Right atrium auricular region (tissue), 2 donors: ENCODE results near the gene FGFR2. TPM values are rescaled to one million over a fixed set of nuclear protein-coding genes. Genes with fewer than 3 reads are reported as not detected.

Experiments
- DNase-seq: peaks from one replicate; pipeline ENCODE4 v3.0.0-alpha.2; 2019; ENCODE audit warnings: low spot score
- H3K27ac ChIP-seq, 2 donors: fragments of 200-600 bp; sonication (generic); 1 replicate in 1 of 2; 2 replicates in 1 of 2; pipeline ENCODE4 v1.5.1; 2016 to 2019
- H3K27me3 ChIP-seq, 2 donors: fragments of 200-600 bp; sonication (generic); one replicate each; pipeline versions ENCODE4 v1.5.1 to v1.6.0; 2017 to 2019
- H3K36me3 ChIP-seq: fragments of 200-600 bp; sonication (generic); one replicate; pipeline ENCODE4 v1.5.1; 2016
- H3K4me1 ChIP-seq, 2 donors: fragments of 200-600 bp; sonication (generic); one replicate each; pipeline versions ENCODE4 v1.5.1 to v1.6.0; 2017 to 2019
- H3K4me3 ChIP-seq, 2 donors: fragments of 200-600 bp; sonication (generic); 1 replicate in 1 of 2; 2 replicates in 1 of 2; pipeline ENCODE4 v1.5.1; 2017 to 2019; ENCODE audit warnings: mild to moderate bottlenecking in 1 of 2, moderate library complexity in 1 of 2
- H3K9me3 ChIP-seq, 2 donors: fragments of 200-600 bp; sonication (generic); one replicate each; pipeline ENCODE4 v1.5.1; 2019
- total RNA-seq, 2 donors: library from RNA; depleted of rRNA; stranded (reverse); fragments of >200 nt; gene quantifications; one replicate each; pipeline ENCODE4 v1.1.0, GENCODE V29; 2016
- TF ChIP-seq, protein P1 (sequence below), 2 donors: fragments of 200-600 bp; sonication (generic); IDR thresholded peaks; one replicate each; pipeline ENCODE4 v1.5.1; 2019; ENCODE audit warnings: antibody characterized with exemption in 2 of 2

FGFR2 gene
- total RNA-seq = 10 to 100 TPM in 1 of 2 donors, 1 to 10 TPM in 1; 2.8 to 19.0 TPM

DNA sequence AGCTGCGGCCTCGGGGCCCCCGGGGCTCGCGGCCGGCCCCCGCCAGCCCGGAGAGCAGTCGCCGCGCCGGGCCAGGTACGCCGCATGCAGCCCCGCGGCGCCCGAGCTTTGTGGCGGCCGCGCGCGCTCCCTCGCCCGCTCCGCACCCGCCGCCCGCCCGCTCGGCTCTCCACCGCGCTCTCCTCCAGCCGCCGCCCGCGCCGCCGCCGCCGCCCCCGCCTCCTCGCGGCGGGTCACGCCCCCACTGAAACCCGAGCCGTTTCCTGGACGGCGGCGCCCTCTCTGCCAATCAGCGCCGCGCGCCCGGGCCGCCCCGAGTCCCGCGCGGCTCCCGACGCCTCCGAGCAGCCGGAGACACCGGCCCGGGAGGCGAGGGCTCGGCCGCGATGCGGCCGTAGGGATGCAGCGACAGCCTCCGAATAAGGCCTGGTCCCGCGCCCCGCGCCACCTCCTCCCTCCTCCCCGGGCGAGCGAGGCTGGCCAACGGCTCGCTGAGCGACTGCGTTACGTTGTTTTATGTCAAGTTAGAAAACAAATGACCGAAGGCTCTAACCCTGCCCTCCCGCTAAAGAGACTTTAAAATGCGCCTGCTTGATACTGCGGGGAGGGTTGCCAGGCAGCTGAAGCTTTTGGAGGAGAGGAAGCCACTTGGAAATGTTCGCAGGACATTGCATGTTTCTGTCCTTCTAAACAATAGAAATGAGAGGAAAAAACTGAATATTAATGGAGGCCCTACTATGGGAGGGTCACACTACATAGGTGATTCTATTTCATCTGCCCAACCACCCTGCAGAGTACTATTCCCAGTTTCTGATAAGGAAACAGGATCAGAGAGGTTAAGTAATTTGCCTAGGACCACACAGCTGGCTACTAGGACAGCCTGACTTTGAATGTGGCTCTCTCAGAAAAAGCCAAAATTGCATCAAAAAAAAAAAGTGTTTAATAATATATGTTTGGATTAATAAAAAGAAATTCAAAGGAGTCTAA, at the start of gene FGFR2:
FGFR2 (minus strand) TSS at position 182 of the 987 bp plus-strand sequence. CDS start 4,627 bp downstream, outside the sequence.
- Histone ChIP-seq H3K9me3 (no peaks in the 10 kb centered on the region), H3K4me1 (peaks cover 0 to 22% of the 10 kb centered on the region in 2 donors), H3K36me3 (no peaks in the 10 kb centered on the region), H3K27ac (peak within 1 kb of the TSS; percentile 83 to 92), H3K4me3 (peak within 1 kb of the TSS; percentile 46 to 61), H3K27me3 (no peaks in the 10 kb centered on the region)
- TF ChIP-seq, protein P1, sequence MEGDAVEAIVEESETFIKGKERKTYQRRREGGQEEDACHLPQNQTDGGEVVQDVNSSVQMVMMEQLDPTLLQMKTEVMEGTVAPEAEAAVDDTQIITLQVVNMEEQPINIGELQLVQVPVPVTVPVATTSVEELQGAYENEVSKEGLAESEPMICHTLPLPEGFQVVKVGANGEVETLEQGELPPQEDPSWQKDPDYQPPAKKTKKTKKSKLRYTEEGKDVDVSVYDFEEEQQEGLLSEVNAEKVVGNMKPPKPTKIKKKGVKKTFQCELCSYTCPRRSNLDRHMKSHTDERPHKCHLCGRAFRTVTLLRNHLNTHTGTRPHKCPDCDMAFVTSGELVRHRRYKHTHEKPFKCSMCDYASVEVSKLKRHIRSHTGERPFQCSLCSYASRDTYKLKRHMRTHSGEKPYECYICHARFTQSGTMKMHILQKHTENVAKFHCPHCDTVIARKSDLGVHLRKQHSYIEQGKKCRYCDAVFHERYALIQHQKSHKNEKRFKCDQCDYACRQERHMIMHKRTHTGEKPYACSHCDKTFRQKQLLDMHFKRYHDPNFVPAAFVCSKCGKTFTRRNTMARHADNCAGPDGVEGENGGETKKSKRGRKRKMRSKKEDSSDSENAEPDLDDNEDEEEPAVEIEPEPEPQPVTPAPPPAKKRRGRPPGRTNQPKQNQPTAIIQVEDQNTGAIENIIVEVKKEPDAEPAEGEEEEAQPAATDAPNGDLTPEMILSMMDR (IDR thresholded peaks at IDR 0.05) = no peak
- peak; percentile 76 for DNase-seq

DNA sequence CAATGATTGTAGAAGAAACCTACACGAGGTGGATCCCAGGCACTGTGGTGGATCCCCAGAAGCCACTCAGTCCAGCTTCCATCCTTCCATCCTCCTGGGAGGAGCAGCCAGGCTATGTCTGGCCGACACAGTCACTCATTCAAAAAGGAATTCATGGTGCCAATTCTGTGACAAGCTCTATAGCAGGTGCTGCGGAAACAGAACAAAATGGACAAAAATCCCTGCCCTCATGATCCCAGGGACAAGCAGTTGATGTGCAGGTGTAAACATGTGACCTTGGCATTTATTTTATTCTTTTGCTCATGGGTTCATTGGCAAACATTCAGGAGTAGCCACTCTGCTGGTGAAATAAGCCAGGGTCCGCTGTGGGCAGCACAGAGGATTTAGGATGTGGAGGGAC, 49.2 kb upstream of the FGFR2 start:
- DNase-seq = no peak
- Histone ChIP-seq H3K36me3 (no peaks in the 10 kb centered on the region), H3K27ac (no peak overlapping the region), H3K9me3 (no peaks in the 10 kb centered on the region), H3K27me3 (no peaks in the 10 kb centered on the region), H3K4me3 (no peak overlapping the region), H3K4me1 (no peaks in the 10 kb centered on the region)
- TF ChIP-seq, protein P1 (IDR thresholded peaks at IDR 0.05) = no peak

DNA sequence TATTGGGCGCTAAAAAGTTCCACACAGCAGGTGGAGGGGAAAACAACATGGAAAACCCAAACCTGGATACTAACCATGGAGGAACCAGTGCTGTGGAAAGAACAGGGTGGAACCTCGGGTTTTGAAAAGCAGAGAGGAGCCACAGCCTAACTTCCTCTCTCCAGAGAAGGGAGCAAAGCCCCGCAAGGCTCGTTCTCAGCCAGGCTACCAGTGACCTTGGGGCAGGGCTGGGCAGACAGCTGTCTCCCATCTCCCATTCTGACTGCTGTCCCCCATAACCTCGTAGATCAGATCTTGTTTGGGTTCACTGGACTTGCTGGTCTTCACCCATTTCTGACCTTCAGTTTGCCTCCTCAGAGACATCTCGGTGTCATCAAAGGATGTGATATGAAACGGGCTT, 47.5 kb upstream of the FGFR2 start:
- peaks cover 0 to 9% of the 10 kb centered on the region in 2 donors for H3K9me3 ChIP-seq

DNA sequence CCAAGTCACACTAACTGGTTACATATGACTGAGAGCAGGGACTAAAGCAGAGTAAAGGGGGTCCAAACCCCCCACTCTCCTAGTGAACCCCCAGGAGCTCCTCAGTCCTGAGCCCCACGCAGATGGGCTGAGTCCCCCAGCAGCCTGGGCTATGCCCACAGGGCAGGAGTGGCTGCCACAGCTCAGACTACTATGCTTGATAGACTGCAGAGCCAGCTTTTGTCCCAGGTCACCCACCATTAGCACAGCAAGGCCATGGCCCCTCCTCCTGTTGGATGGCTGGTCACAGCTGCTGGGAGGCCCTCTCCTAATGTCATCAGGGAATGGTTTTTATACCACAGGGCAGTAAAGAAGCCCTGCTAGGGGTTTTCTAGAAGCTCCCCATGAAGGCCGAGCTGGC, 46.3 kb upstream of the FGFR2 start:
- no peak overlapping the region for H3K27ac ChIP-seq
- peaks cover 0 to 9% of the 10 kb centered on the region in 2 donors for H3K9me3 ChIP-seq
- DNase-seq = no peak
- no peak overlapping the region for H3K4me3 ChIP-seq
- TF ChIP-seq, protein P1 (IDR thresholded peaks at IDR 0.05) = no peak
- H3K27me3 ChIP-seq = no peaks in the 10 kb centered on the region
- no peaks in the 10 kb centered on the region for H3K36me3 ChIP-seq
- H3K4me1 ChIP-seq = no peaks in the 10 kb centered on the region

More for the DNA sequence above, 47.5 kb upstream of the FGFR2 start:
- Histone ChIP-seq H3K27me3 (no peaks in the 10 kb centered on the region), H3K4me3 (no peak overlapping the region), H3K27ac (no peak overlapping the region), H3K4me1 (no peaks in the 10 kb centered on the region), H3K36me3 (no peaks in the 10 kb centered on the region)
- TF ChIP-seq, protein P1 (IDR thresholded peaks at IDR 0.05) = no peak
- DNase-seq = no peak

DNA sequence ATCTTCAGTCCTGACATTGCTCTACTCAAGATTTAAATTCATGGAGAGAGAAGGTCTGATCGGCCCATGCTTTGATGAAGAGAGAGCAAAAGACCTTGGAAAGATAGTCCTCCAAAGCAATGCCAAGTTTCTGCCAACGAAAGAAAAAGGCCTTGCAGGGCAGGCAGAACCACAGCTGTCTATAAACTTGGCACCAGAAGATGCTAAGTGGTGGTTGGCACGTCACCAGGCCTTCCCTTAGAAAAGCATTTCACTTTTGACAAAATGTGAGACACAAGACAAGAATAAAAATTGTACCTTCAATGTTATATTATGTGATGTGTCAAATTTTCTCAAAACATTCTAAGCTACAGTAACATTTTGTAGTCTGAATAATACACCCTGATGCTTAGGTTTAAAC, 42.0 kb upstream of the FGFR2 start:
- H3K36me3 ChIP-seq = no peaks in the 10 kb centered on the region
- H3K4me3 ChIP-seq = no peak overlapping the region
- H3K27me3 ChIP-seq = no peaks in the 10 kb centered on the region
- no peaks in the 10 kb centered on the region for H3K4me1 ChIP-seq
- TF ChIP-seq, protein P1 (IDR thresholded peaks at IDR 0.05) = no peak
- H3K27ac ChIP-seq = no peak overlapping the region
- peaks cover 0 to 25% of the 10 kb centered on the region in 2 donors for H3K9me3 ChIP-seq
- DNase-seq = no peak
